ENCODE results near the gene LNPK.

The LNPK gene

DNA sequence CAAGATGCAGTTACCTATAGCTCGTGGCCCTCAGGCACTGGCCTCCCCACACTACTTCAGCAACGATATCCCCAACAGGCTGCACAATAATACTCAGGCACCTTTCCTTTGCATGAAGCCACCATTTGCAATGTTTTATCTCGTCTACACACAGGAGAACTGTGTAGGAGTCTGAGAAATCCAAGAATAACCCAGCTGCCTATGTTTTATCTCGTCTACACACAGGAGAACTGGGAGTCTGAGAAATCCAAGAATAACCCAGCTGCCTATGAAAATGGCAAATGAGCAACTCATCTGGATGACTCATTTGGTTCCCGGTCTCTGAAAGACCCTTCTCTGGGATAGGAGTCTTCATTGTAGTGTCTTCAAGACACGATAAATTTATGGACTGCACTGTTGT is 18.3 kb upstream of the LNPK start:
- Histone ChIP-seq H3K4me3 (ENCODE audit: insufficient read depth in 1 of 2, low read depth in 1 of 2, low read length in 2 of 2) (no peak overlapping the region), H3K9me3 (ENCODE audit: control insufficient read depth, low read length) (no peaks in the 10 kb centered on the region), H3K27ac (ENCODE audit: low read length, poor library complexity, severe bottlenecking) (no peak overlapping the region), H2AFZ (ENCODE audit: low read depth, low read length) (no peak overlapping the region), H3K23ac (ENCODE audit: low read length in 2 of 2) (no peak overlapping the region), H4K91ac (ENCODE audit: low read length) (no peak overlapping the region), H3K14ac (ENCODE audit: low read length in 2 of 2) (no peak overlapping the region), H2BK15ac (ENCODE audit: low read depth, poor library complexity, severe bottlenecking) (no peak overlapping the region), H3K4me1 (ENCODE audit: control insufficient read depth, insufficient read depth, low read depth, low read length) (no peaks in the 10 kb centered on the region), H3K9ac (ENCODE audit: low read length) (no peak overlapping the region), H3K4ac (ENCODE audit: low read depth in 1 of 2, low read length in 2 of 2) (no peak overlapping the region), H3K27me3 (ENCODE audit: control insufficient read depth in 1 of 2, insufficient read depth in 1 of 2, low read length in 2 of 2) (no peaks in the 10 kb centered on the region), H3K79me1 (replicated peaks; ENCODE audit: low read length, poor library complexity, severe bottlenecking) (no peaks in the 10 kb centered on the region), H2BK12ac (ENCODE audit: low read length in 2 of 2) (no peak overlapping the region), H3K36me3 (ENCODE audit: control insufficient read depth in 1 of 2, insufficient read depth in 2 of 2, low read depth in 1 of 2, low read length in 2 of 2) (no peaks in the 10 kb centered on the region), H4K8ac (ENCODE audit: low read length) (no peak overlapping the region), H2BK5ac (ENCODE audit: low read depth, low read length, poor library complexity, severe bottlenecking) (no peak overlapping the region), H2BK120ac (ENCODE audit: low read depth, low read length) (no peak overlapping the region), H3K4me2 (ENCODE audit: low read length, poor library complexity, severe bottlenecking) (no peak overlapping the region), H3K18ac (ENCODE audit: low read depth in 1 of 2, low read length in 2 of 2) (no peak overlapping the region), H2AK5ac (ENCODE audit: low read length, severe bottlenecking) (no peak overlapping the region)
- no peak for DNase-seq
- 71% methylated on average over 6 of the region's 6 CpGs for WGBS

GRCh38 chr2:176018708-176019107 is 16.6 kb upstream of the LNPK start:
- Histone ChIP-seq H3K4ac (ENCODE audit: low read depth in 1 of 2, low read length in 2 of 2) (no peak overlapping the region), H4K91ac (ENCODE audit: low read length) (no peak overlapping the region), H3K9ac (ENCODE audit: low read length) (no peak overlapping the region), H2BK12ac (ENCODE audit: low read length in 2 of 2) (no peak overlapping the region), H2BK120ac (ENCODE audit: low read depth, low read length) (no peak overlapping the region), H3K14ac (ENCODE audit: low read length in 2 of 2) (no peak overlapping the region), H2BK15ac (ENCODE audit: low read depth, poor library complexity, severe bottlenecking) (no peak overlapping the region), H2BK5ac (ENCODE audit: low read depth, low read length, poor library complexity, severe bottlenecking) (no peak overlapping the region), H3K4me1 (ENCODE audit: control insufficient read depth, insufficient read depth, low read depth, low read length) (no peaks in the 10 kb centered on the region), H2AFZ (ENCODE audit: low read depth, low read length) (no peak overlapping the region), H2AK5ac (ENCODE audit: low read length, severe bottlenecking) (no peak overlapping the region), H3K79me1 (replicated peaks; ENCODE audit: low read length, poor library complexity, severe bottlenecking) (no peaks in the 10 kb centered on the region), H4K8ac (ENCODE audit: low read length) (no peak overlapping the region), H3K36me3 (ENCODE audit: control insufficient read depth in 1 of 2, insufficient read depth in 2 of 2, low read depth in 1 of 2, low read length in 2 of 2) (no peaks in the 10 kb centered on the region), H3K18ac (ENCODE audit: low read depth in 1 of 2, low read length in 2 of 2) (no peak overlapping the region), H3K27me3 (ENCODE audit: control insufficient read depth in 1 of 2, insufficient read depth in 1 of 2, low read length in 2 of 2) (no peaks in the 10 kb centered on the region), H3K4me2 (ENCODE audit: low read length, poor library complexity, severe bottlenecking) (no peak overlapping the region), H3K27ac (ENCODE audit: low read length, poor library complexity, severe bottlenecking) (no peak overlapping the region), H3K4me3 (ENCODE audit: insufficient read depth in 1 of 2, low read depth in 1 of 2, low read length in 2 of 2) (no peak overlapping the region), H3K23ac (ENCODE audit: low read length in 2 of 2) (no peak overlapping the region), H3K9me3 (ENCODE audit: control insufficient read depth, low read length) (no peaks in the 10 kb centered on the region)
- WGBS, result no CpG with 5 or more reads among the region's 1 CpG
- DNase-seq, result no peak

DNA sequence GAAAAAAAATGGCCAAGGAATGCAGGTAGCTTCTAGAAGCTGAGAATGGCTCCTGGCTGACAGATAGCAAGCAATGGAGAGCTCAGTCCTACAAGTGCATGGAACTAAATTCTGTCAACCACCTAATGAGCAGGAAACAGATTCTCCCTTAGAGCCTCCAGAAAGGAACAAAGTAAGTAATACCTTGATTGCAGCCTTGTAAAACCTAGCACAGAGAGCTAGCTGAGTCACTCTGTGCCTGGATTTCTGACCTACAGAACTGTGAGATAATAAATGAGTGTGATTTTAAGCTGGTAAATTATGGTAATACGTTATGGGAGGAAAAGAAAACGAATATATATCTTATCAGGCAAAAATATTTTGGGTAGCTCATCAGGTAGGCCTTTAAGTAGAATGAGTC is 7.4 kb upstream of the LNPK start:
- H3K79me1 ChIP-seq (replicated peaks; ENCODE audit: low read length, poor library complexity, severe bottlenecking), result no peaks in the 10 kb centered on the region
- no peak overlapping the region for H2BK15ac ChIP-seq (ENCODE audit: low read depth, poor library complexity, severe bottlenecking)
- no peak overlapping the region for H4K91ac ChIP-seq (ENCODE audit: low read length)
- WGBS, result 61% methylated on average over 2 of the region's 2 CpGs
- H2BK5ac ChIP-seq (ENCODE audit: low read depth, low read length, poor library complexity, severe bottlenecking), result no peak overlapping the region
- H3K23ac ChIP-seq (ENCODE audit: low read length in 2 of 2), result no peak overlapping the region
- no peak overlapping the region for H3K4me3 ChIP-seq (ENCODE audit: insufficient read depth in 1 of 2, low read depth in 1 of 2, low read length in 2 of 2)
- no peak for DNase-seq
- H3K9ac ChIP-seq (ENCODE audit: low read length), result no peak overlapping the region
- H3K14ac ChIP-seq (ENCODE audit: low read length in 2 of 2), result no peak overlapping the region
- no peak overlapping the region for H2AFZ ChIP-seq (ENCODE audit: low read depth, low read length)
- H3K36me3 ChIP-seq (ENCODE audit: control insufficient read depth in 1 of 2, insufficient read depth in 2 of 2, low read depth in 1 of 2, low read length in 2 of 2), result no peaks in the 10 kb centered on the region
- no peak overlapping the region for H2AK5ac ChIP-seq (ENCODE audit: low read length, severe bottlenecking)
- no peak overlapping the region for H3K18ac ChIP-seq (ENCODE audit: low read depth in 1 of 2, low read length in 2 of 2)
- H3K27me3 ChIP-seq (ENCODE audit: control insufficient read depth in 1 of 2, insufficient read depth in 1 of 2, low read length in 2 of 2), result no peaks in the 10 kb centered on the region
- no peak overlapping the region for H3K4ac ChIP-seq (ENCODE audit: low read depth in 1 of 2, low read length in 2 of 2)
- no peaks in the 10 kb centered on the region for H3K9me3 ChIP-seq (ENCODE audit: control insufficient read depth, low read length)
- no peaks in the 10 kb centered on the region for H3K4me1 ChIP-seq (ENCODE audit: control insufficient read depth, insufficient read depth, low read depth, low read length)
- no peak overlapping the region for H3K27ac ChIP-seq (ENCODE audit: low read length, poor library complexity, severe bottlenecking)
- H2BK120ac ChIP-seq (ENCODE audit: low read depth, low read length), result no peak overlapping the region
- H4K8ac ChIP-seq (ENCODE audit: low read length), result no peak overlapping the region
- no peak overlapping the region for H2BK12ac ChIP-seq (ENCODE audit: low read length in 2 of 2)
- H3K4me2 ChIP-seq (ENCODE audit: low read length, poor library complexity, severe bottlenecking), result no peak overlapping the region

- Histone ChIP-seq H3K9me3 (ENCODE audit: control insufficient read depth, low read length) (no peaks in the 10 kb centered on the region), H3K14ac (ENCODE audit: low read length in 2 of 2) (no peak overlapping the region), H3K27ac (ENCODE audit: low read length, poor library complexity, severe bottlenecking) (no peak overlapping the region), H2BK15ac (ENCODE audit: low read depth, poor library complexity, severe bottlenecking) (no peak overlapping the region), H2BK5ac (ENCODE audit: low read depth, low read length, poor library complexity, severe bottlenecking) (no peak overlapping the region), H3K79me1 (replicated peaks; ENCODE audit: low read length, poor library complexity, severe bottlenecking) (peaks cover 8% of the 10 kb centered on the region), H4K91ac (ENCODE audit: low read length) (no peak overlapping the region), H4K8ac (ENCODE audit: low read length) (no peak overlapping the region), H3K4me3 (ENCODE audit: insufficient read depth in 1 of 2, low read depth in 1 of 2, low read length in 2 of 2) (no peak overlapping the region), H2AK5ac (ENCODE audit: low read length, severe bottlenecking) (no peak overlapping the region), H3K18ac (ENCODE audit: low read depth in 1 of 2, low read length in 2 of 2) (no peak overlapping the region), H3K9ac (ENCODE audit: low read length) (no peak overlapping the region), H3K4me1 (ENCODE audit: control insufficient read depth, insufficient read depth, low read depth, low read length) (peaks cover 3% of the 10 kb centered on the region), H3K4me2 (ENCODE audit: low read length, poor library complexity, severe bottlenecking) (no peak overlapping the region), H2BK12ac (ENCODE audit: low read length in 2 of 2) (no peak overlapping the region), H2BK120ac (ENCODE audit: low read depth, low read length) (no peak overlapping the region), H3K23ac (ENCODE audit: low read length in 2 of 2) (no peak overlapping the region), H2AFZ (ENCODE audit: low read depth, low read length) (no peak overlapping the region), H3K27me3 (ENCODE audit: control insufficient read depth in 1 of 2, insufficient read depth in 1 of 2, low read length in 2 of 2) (no peaks in the 10 kb centered on the region), H3K4ac (ENCODE audit: low read depth in 1 of 2, low read length in 2 of 2) (no peak overlapping the region), H3K36me3 (ENCODE audit: control insufficient read depth in 1 of 2, insufficient read depth in 2 of 2, low read depth in 1 of 2, low read length in 2 of 2) (no peaks in the 10 kb centered on the region)
- no peak for DNase-seq
- WGBS, result 63% methylated on average over 1 of the region's 1 CpG
Observed at GRCh38 chr2:176004934-176005333, 2.9 kb upstream of the LNPK start.
